Measurements from ENCODE around the gene ZNF586. TPM values are rescaled to one million over a fixed set of nuclear protein-coding genes. Genes with fewer than 3 reads are reported as not detected.

The ZNF586 gene
- total and polyA plus RNA-seq, 10 of the 15 experiments (the other 5 are each of a cell fraction or from before 2014, with no cell fraction given), result 3.9 to 24.2 (median 15.0) TPM

GRCh38 chr19:57746580-57747471 is 22.6 kb upstream of the ZNF586 start, which contains the start of gene ZNF776 (continued):
- TF ChIP-seq SUZ12 (IDR thresholded peaks at IDR 0.05; ENCODE audit: unreplicated experiment), result no peak
- peak; percentile 26; the same call in 1 of the 2 replicates for TF ChIP-seq SIN3A (IDR thresholded peaks at IDR 0.05; ENCODE audit: low read depth, low read length)
- no peak for TF ChIP-seq ASH2L (IDR thresholded peaks at IDR 0.05; ENCODE audit: borderline replicate concordance, low read depth)
- TF ChIP-seq CBX3 (IDR thresholded peaks at IDR 0.05; ENCODE audit: borderline replicate concordance, low read depth), result no peak
- TF ChIP-seq IKZF1 (conservative IDR thresholded peaks at IDR 0.05), result peak; percentile 82
- no peak; the same call in 1 of the 2 replicates for TF ChIP-seq WRNIP1 (IDR thresholded peaks at IDR 0.05; ENCODE audit: borderline replicate concordance, low read depth, low read length)
- TF ChIP-seq TCF3 (IDR thresholded peaks at IDR 0.05; ENCODE audit: borderline replicate concordance, insufficient read depth, low read depth, low read length), result no peak
- no peak for TF ChIP-seq ZNF24 (IDR thresholded peaks at IDR 0.05)
- TF ChIP-seq TCF12 (IDR thresholded peaks at IDR 0.05; ENCODE audit: low read depth, low read length), result no peak
- TF ChIP-seq HSF1 (IDR thresholded peaks at IDR 0.05; ENCODE audit: low read depth, low read length), result no peak
- TF ChIP-seq NFIC (IDR thresholded peaks at IDR 0.05; ENCODE audit: low read depth, low read length), result no peak
- TF ChIP-seq POLR2A (IDR thresholded peaks at IDR 0.05; ENCODE audit: low read depth, low read length), result peak; percentile 88
- TF ChIP-seq RUNX3 (IDR thresholded peaks at IDR 0.05; ENCODE audit: low read length), result peak; percentile 38; the same call in 1 of the 2 replicates
- no peak for TF ChIP-seq BCL11A (IDR thresholded peaks at IDR 0.05; ENCODE audit: low read depth, low read length)
- no peak for TF ChIP-seq JUND (IDR thresholded peaks at IDR 0.05; ENCODE audit: low read depth, low read length)
- TF ChIP-seq PRDM15 (CRISPR knock-in tag; IDR thresholded peaks at IDR 0.05), result no peak
- TF ChIP-seq ZBTB4 (CRISPR knock-in tag; IDR thresholded peaks at IDR 0.05), result no peak
- peak; percentile 97 for TF ChIP-seq PBX3 (IDR thresholded peaks at IDR 0.05; ENCODE audit: insufficient replicate concordance, low read depth, low read length)
- TF ChIP-seq USF1 (IDR thresholded peaks at IDR 0.05; ENCODE audit: borderline replicate concordance, extremely low read length, insufficient read depth, low read depth, low read length), result no peak
